CD4-positive, alpha-beta T cell treated with Interleukin-4 for 4 hours (primary cell): ENCODE measurements around the gene RRP1.

ENCODE experiments used
- DNase-seq: peaks from one replicate; pipeline ENCODE4 v3.0.0-alpha.2; 2020

The RRP1 gene

GRCh38 chr21:43846430-43846829 is 57.1 kb downstream of the RRP1 start:
- DNase-seq = no peak

GRCh38 chr21:43847301-43847700 is 57.9 kb downstream of the RRP1 start:
- no peak for DNase-seq

- DNase-seq = no peak
Observed at GRCh38 chr21:43848771-43849170, 59.4 kb downstream of the RRP1 start.

GRCh38 chr21:43849532-43850299 is 60.3 kb downstream of the RRP1 start:
- DNase-seq = no peak

GRCh38 chr21:43850728-43851295 is 61.4 kb downstream of the RRP1 start:
- no peak for DNase-seq

GRCh38 chr21:43851593-43851992 is 62.2 kb downstream of the RRP1 start:
- DNase-seq = no peak

- no peak for DNase-seq
Observed at GRCh38 chr21:43853851-43854772, 64.7 kb downstream of the RRP1 start.
